Naive thymus-derived CD4-positive, alpha-beta T cell (primary cell): Measurements from ENCODE around the gene FRAT1. TPM values are rescaled to one million over a fixed set of nuclear protein-coding genes. Genes with fewer than 3 reads are reported as not detected.

Experiments
- ATAC-seq: fragments of 150-1000 bp; cut with Tn5 transposase; 2 replicates; pipeline ENCODE4 v1.10.0; 2021; ENCODE audit warnings: mild to moderate bottlenecking, moderate library complexity
- CTCF ChIA-PET: fragments of 350-600 bp; sonication (Branson Sonifier 250); formaldehyde crosslinking; loops from one replicate; lab custom pipeline; 2021; ENCODE audit warnings: antibody characterized with exemption; lab: Charles Lee
- POLR2A ChIA-PET: fragments of 350-600 bp; sonication (Branson Sonifier 250); formaldehyde crosslinking; loops from one replicate; lab custom pipeline; 2021; ENCODE audit warnings: antibody characterized with exemption, inconsistent platforms; lab: Charles Lee
- DNase-seq, 9 donors: peaks; one replicate each; pipeline versions ENCODE4 v3.0.0 to v3.0.0-alpha.2; 2020 to 2022; ENCODE audit warnings: mixed read lengths in 1 of 9
- H3K27ac ChIP-seq: one replicate; pipeline ENCODE4 v1.7.0; 2013; ENCODE audit warnings: mild to moderate bottlenecking, low read depth, low read length, moderate library complexity
- H3K27me3 ChIP-seq, 2 donors: one replicate each; pipeline ENCODE4 v1.7.0; 2013; ENCODE audit warnings: low read length in 2 of 2, mild to moderate bottlenecking in 2 of 2, moderate library complexity in 2 of 2; ENCODE audit not compliant: control insufficient read depth in 2 of 2, insufficient read depth in 2 of 2
- H3K36me3 ChIP-seq, 3 experiments: 1 replicate in 2 of 3; 2 replicates in 1 of 3; pipeline ENCODE4 v1.7.0; 2013; ENCODE audit warnings: low read length in 3 of 3, mild to moderate bottlenecking in 3 of 3, moderate library complexity in 1 of 3; ENCODE audit not compliant: insufficient read depth in 3 of 3, control insufficient read depth in 2 of 3
- H3K4me1 ChIP-seq, 2 donors: one replicate each; pipeline ENCODE4 v1.7.0; 2013; ENCODE audit warnings: low read length in 2 of 2, mild to moderate bottlenecking in 2 of 2, moderate library complexity in 1 of 2; ENCODE audit not compliant: control insufficient read depth in 2 of 2, insufficient read depth in 2 of 2
- H3K4me3 ChIP-seq: 2 replicates; pipeline ENCODE4 v1.7.0; 2013; ENCODE audit warnings: mild to moderate bottlenecking, low read length
- H3K9me3 ChIP-seq, 3 experiments: 1 replicate in 2 of 3; 2 replicates in 1 of 3; pipeline ENCODE4 v1.7.0; 2013; ENCODE audit warnings: low read length in 3 of 3; ENCODE audit not compliant: control insufficient read depth in 2 of 3
- H3K27ac Mint-ChIP-seq, 9 donors: one replicate each; pipeline ENCODE4 v1.8.0; 2020 to 2022; ENCODE audit warnings: mixed read lengths in 9 of 9, mild to moderate bottlenecking in 8 of 9, moderate library complexity in 5 of 9, inconsistent platforms in 2 of 9
- H3K27me3 Mint-ChIP-seq, 5 donors: one replicate each; pipeline ENCODE4 v1.8.0; 2021 to 2022; ENCODE audit warnings: mixed read lengths in 5 of 5, mild to moderate bottlenecking in 1 of 5
- H3K36me3 Mint-ChIP-seq, 5 donors: one replicate each; pipeline ENCODE4 v1.8.0; 2020 to 2022; ENCODE audit warnings: mixed read lengths in 5 of 5, mild to moderate bottlenecking in 3 of 5, inconsistent platforms in 1 of 5
- H3K4me1 Mint-ChIP-seq, 7 donors: one replicate each; pipeline ENCODE4 v1.8.0; 2020 to 2022; ENCODE audit warnings: mixed read lengths in 7 of 7, mild to moderate bottlenecking in 3 of 7, inconsistent platforms in 1 of 7
- H3K4me3 Mint-ChIP-seq, 10 donors: one replicate each; pipeline ENCODE4 v1.8.0; 2020 to 2022; ENCODE audit warnings: mild to moderate bottlenecking in 10 of 10, mixed read lengths in 10 of 10, moderate library complexity in 6 of 10, inconsistent platforms in 2 of 10
- H3K9me3 Mint-ChIP-seq, 11 donors: one replicate each; pipeline ENCODE4 v1.8.0; 2020 to 2022; ENCODE audit warnings: mixed read lengths in 11 of 11, mild to moderate bottlenecking in 4 of 11, inconsistent platforms in 1 of 11, moderate library complexity in 1 of 11
- intact Hi-C, 2 donors: fragments of 100-400 bp; cut with micrococcal nuclease; formaldehyde crosslinking; loops; one replicate each; pipeline ENCODE4 v1.15.1; 2023
- polyA plus RNA-seq, 2 donors: library from polyadenylated mRNA; unstranded; fragments of 300-500 nt; fragmentation: Illumina TruSeq; gene quantifications; one replicate each; pipeline ENCODE4 v1.2.3, GENCODE V29; 2021
- total RNA-seq, 6 experiments: library from RNA in 5 of 6; stranded (reverse) in 5 of 6; gene quantifications; 1 replicate in 5 of 6; 2 replicates in 1 of 6; pipeline ENCODE4 v1.2.3 and lab custom pipeline; 2021 to 2026

Gene FRAT1
- total and polyA plus RNA-seq, 7 experiments from 2014 or later = 4.4 to 41.0 (median 18.9) TPM

DNA sequence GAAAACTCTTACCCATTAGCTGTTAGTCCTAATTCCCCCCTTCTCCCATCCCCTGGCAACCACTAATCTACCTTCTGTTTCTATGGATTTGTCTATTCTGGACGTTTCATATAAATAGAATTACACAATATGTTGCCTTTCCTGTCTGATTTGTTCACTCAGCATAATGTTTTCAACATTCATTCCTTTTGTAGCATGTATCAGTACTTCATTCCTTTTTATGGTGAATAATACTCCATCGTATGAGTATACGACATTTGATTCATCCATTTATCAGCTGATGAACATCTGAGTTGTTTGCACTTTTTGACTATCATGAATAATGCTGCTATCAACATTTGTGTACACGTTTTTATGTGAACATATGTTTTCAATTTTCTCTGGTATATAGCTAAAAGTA, 4.4 kb upstream of the FRAT1 start:
- Mint-ChIP-seq H3K27ac (peak overlapping the region in 1 of 9 donors; percentile 38), H3K4me3 (no peak overlapping the region), H3K36me3 (no peaks in the 10 kb centered on the region), H3K27me3 (peaks cover 0 to 6% (median 0%) of the 10 kb centered on the region in 5 donors), H3K4me1 (peaks cover 5 to 14% (median 10%) of the 10 kb centered on the region in 7 donors), H3K9me3 (peaks cover 0 to 7% (median 0%) of the 10 kb centered on the region in 11 donors)
- no peaks in the 10 kb centered on the region for H3K9me3 ChIP-seq
- CTCF ChIA-PET = no interaction called here
- intact Hi-C loops = loop anchor here in 1 of 2 donors (5.0 kb wide), 1 partner anchor 133 kb away; the partner anchor contains the start of genes EXOSC1 and ZDHHC16
- H3K27ac ChIP-seq = no peak overlapping the region
- H3K4me3 ChIP-seq = no peak overlapping the region
- H3K27me3 ChIP-seq = no peaks in the 10 kb centered on the region
- peaks cover 0 to 9% of the 10 kb centered on the region in 2 donors for H3K4me1 ChIP-seq
- DNase-seq (no peak), ATAC-seq (no peak)
- H3K36me3 ChIP-seq = no peaks in the 10 kb centered on the region
- POLR2A ChIA-PET = interaction anchor here (1.4 kb wide), 1 partner anchor 10 kb away, joined by 3 read pairs; no protein-coding TSS in a partner anchor

DNA sequence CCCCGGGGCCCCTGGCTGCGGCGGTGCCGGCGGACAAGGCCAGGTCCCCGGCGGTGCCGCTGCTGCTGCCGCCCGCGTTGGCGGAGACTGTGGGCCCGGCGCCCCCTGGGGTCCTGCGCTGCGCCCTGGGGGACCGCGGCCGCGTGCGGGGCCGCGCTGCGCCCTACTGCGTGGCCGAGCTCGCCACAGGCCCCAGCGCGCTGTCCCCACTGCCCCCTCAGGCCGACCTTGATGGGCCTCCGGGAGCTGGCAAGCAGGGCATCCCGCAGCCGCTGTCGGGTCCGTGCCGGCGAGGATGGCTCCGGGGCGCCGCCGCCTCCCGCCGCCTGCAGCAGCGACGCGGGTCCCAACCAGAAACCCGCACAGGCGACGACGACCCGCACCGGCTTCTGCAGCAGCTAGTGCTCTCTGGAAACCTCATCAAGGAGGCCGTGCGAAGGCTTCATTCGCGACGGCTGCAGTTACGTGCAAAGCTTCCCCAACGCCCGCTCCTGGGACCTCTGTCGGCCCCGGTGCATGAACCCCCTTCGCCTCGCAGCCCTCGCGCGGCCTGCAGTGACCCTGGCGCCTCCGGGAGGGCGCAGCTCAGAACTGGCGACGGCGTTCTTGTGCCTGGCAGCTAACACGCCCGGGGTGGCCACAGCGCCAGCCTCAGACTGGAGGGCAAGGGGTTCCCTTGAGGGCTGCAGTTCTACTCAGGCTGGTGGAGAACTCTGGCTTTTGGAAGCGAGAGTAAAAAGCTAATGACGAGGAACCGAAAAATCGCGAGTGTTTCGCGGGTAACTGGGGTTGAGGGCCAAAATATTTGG, 804 bp downstream of the FRAT1 start:
- Mint-ChIP-seq H3K4me1 (peaks cover 20 to 40% (median 29%) of the 10 kb centered on the region in 7 donors), H3K4me3 (peak overlapping the region; percentile 83 to 99 (median 94)), H3K36me3 (peaks cover 0 to 8% (median 0%) of the 10 kb centered on the region in 5 donors), H3K27me3 (peaks cover 0 to 20% (median 0%) of the 10 kb centered on the region in 5 donors), H3K27ac (peak overlapping the region; percentile 82 to 100 (median 93)), H3K9me3 (peaks cover 0 to 7% (median 0%) of the 10 kb centered on the region in 11 donors)
- Histone ChIP-seq H3K9me3 (no peaks in the 10 kb centered on the region), H3K4me3 (peak overlapping the region; percentile 72), H3K27ac (peak overlapping the region; percentile 100), H3K36me3 (no peaks in the 10 kb centered on the region), H3K4me1 (peaks cover 12 to 18% of the 10 kb centered on the region in 2 donors), H3K27me3 (no peaks in the 10 kb centered on the region)
- ChIA-PET POLR2A (interaction anchor here (0.7 to 4.8 kb wide), 12 partner anchors 9 to 367 kb away, joined by 3 to 139 read pairs (median 4); partner anchors contain the start of genes ARHGAP19, AVPI1, FRAT2 and RRP12), CTCF (interaction anchor here (1.0 to 2.6 kb wide), 5 partner anchors 8 to 41 kb away, joined by 3 to 31 read pairs (median 4); partner anchors contain the start of genes ARHGAP19 and FRAT2)
- peak; percentile 53 to 67 (median 63) for DNase-seq
- intact Hi-C loops = loop anchor here (1.0 to 5.0 kb wide), 9 partner anchors 13 to 321 kb away; partner anchors contain the start of genes ARHGAP19 (in 2 of the 2), EXOSC1 (in 2 of the 2), RRP12 (in 2 of the 2) and ZDHHC16 (in 2 of the 2)
- ATAC-seq = peak; percentile 49

- ChIA-PET CTCF (interaction anchor here (1.0 to 2.6 kb wide), 5 partner anchors 8 to 42 kb away, joined by 3 to 31 read pairs (median 4); partner anchors contain the start of gene FRAT2), POLR2A (interaction anchor here (0.7 to 4.9 kb wide), 8 partner anchors 10 to 179 kb away, joined by 3 to 139 read pairs (median 9); partner anchors contain the start of genes ARHGAP19 and FRAT2)
- Histone ChIP-seq H3K4me1 (peaks cover 12 to 18% of the 10 kb centered on the region in 2 donors), H3K9me3 (no peaks in the 10 kb centered on the region), H3K36me3 (no peaks in the 10 kb centered on the region), H3K27me3 (no peaks in the 10 kb centered on the region), H3K27ac (peak overlapping the region; percentile 100), H3K4me3 (peak overlapping the region; percentile 72)
- H3K27me3 Mint-ChIP-seq = peaks cover 0 to 20% (median 0%) of the 10 kb centered on the region in 5 donors
- peaks cover 20 to 40% (median 30%) of the 10 kb centered on the region in 7 donors for H3K4me1 Mint-ChIP-seq
- peaks cover 0 to 8% (median 0%) of the 10 kb centered on the region in 5 donors for H3K36me3 Mint-ChIP-seq
- ATAC-seq (no peak), DNase-seq (peak in 5 of 9 donors; percentile 9 to 38 (median 31))
- H3K27ac Mint-ChIP-seq = peak overlapping the region; percentile 82 to 97 (median 92)
- peak overlapping the region; percentile 83 to 96 (median 92) for H3K4me3 Mint-ChIP-seq
- intact Hi-C loops = loop anchor here (1.0 to 2.0 kb wide), 4 partner anchors 13 to 81 kb away; partner anchors contain the start of genes FRAT2 (in 1 of the 2) and RRP12 (in 1 of the 2)
- peaks cover 0 to 7% (median 0%) of the 10 kb centered on the region in 11 donors for H3K9me3 Mint-ChIP-seq
Observed at GRCh38 chr10:97320480-97321031, 1.5 kb downstream of the FRAT1 start.

DNA sequence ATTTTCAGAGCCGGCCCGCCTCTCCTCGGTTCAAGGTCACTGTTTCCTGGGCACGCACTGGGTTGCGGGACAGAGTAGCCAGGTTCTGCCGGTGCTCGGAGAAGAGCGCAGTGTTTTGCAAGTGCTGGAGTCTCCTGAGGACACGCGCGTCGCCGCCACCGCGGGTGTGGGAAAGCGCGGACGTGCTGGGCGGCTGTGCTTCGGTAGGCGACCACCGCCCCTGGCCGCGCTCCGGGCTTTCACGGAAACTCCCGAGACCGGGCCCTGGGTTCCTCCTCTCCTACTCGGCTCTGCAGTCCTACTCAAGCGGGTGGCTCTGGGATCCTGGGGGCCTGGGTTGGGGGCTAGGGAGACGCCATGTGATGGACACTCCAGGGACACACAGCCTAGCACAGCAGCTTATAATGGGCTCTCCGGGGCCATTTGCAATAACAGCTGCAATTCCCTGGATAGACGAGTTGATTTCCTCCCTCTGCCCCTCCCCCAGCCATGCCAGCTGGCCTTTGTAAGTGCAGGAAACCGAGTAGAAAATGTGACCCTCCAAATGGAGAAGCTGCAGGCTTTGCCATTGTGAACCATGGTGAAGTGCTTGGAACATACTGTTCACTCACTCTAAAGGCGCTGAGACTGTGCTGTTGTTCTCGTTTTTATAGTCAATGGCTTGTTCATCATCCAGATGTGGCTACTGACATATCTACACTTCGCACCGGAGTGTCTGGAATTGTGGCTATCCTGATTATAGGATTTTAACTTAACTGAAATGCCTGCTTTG, 2.1 kb downstream of the FRAT1 start:
- Histone ChIP-seq H3K36me3 (no peaks in the 10 kb centered on the region), H3K4me3 (peak overlapping the region; percentile 72), H3K27ac (peak overlapping the region; percentile 100), H3K4me1 (peaks cover 12 to 18% of the 10 kb centered on the region in 2 donors), H3K9me3 (no peaks in the 10 kb centered on the region), H3K27me3 (no peaks in the 10 kb centered on the region)
- ChIA-PET CTCF (interaction anchor here (1.1 to 1.4 kb wide), 2 partner anchors 10 to 29 kb away, joined by 3 to 4 read pairs; no protein-coding TSS in a partner anchor), POLR2A (interaction anchor here (0.6 to 4.9 kb wide), 4 partner anchors 12 to 736 kb away, joined by 4 to 52 read pairs (median 13); partner anchors contain the start of genes ARHGAP19 and FRAT2)
- Mint-ChIP-seq H3K4me3 (peak overlapping the region; percentile 83 to 96 (median 92)), H3K27ac (peak overlapping the region; percentile 42 to 97 (median 92)), H3K9me3 (peaks cover 0 to 7% (median 0%) of the 10 kb centered on the region in 11 donors), H3K4me1 (peaks cover 20 to 44% (median 36%) of the 10 kb centered on the region in 7 donors), H3K36me3 (peaks cover 0 to 8% (median 0%) of the 10 kb centered on the region in 5 donors), H3K27me3 (peaks cover 0 to 17% (median 0%) of the 10 kb centered on the region in 5 donors)
- intact Hi-C loops = loop anchor here in 1 of 2 donors (2.0 kb wide), 1 partner anchor 42 kb away; no protein-coding TSS in a partner anchor
- DNase-seq (peak in 1 of 9 donors; percentile 24), ATAC-seq (no peak)

DNA sequence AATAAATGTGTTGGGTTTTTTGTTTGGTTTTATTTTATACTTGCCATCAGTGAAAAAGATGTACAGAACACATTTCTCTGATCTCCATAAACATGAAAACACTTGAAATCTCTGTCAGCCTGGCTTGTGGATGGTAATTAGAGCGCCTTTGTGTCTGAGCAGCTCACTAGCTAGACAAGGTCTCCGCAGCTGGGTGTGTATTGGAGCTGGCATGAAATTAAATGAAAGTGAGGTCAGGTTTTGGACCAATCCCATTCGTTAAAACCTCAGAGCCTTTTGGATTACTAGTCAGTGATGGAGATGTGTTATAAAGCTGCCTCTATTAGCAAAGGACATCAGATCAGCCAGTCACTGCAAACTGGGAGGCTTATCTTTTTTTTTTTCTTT, 2.7 kb downstream of the FRAT1 start:
- Histone ChIP-seq H3K4me1 (peaks cover 12 to 18% of the 10 kb centered on the region in 2 donors), H3K9me3 (no peaks in the 10 kb centered on the region), H3K4me3 (no peak overlapping the region), H3K36me3 (no peaks in the 10 kb centered on the region), H3K27me3 (no peaks in the 10 kb centered on the region), H3K27ac (no peak overlapping the region)
- intact Hi-C loops = loop anchor here in 1 of 2 donors (2.0 kb wide), 1 partner anchor 43 kb away; no protein-coding TSS in a partner anchor
- DNase-seq (no peak), ATAC-seq (no peak)
- H3K27me3 Mint-ChIP-seq = peaks cover 0 to 17% (median 0%) of the 10 kb centered on the region in 5 donors
- peaks cover 0 to 8% (median 0%) of the 10 kb centered on the region in 5 donors for H3K36me3 Mint-ChIP-seq
- peaks cover 0 to 7% (median 0%) of the 10 kb centered on the region in 11 donors for H3K9me3 Mint-ChIP-seq
- peaks cover 20 to 49% (median 41%) of the 10 kb centered on the region in 7 donors for H3K4me1 Mint-ChIP-seq
- H3K27ac Mint-ChIP-seq = peak overlapping the region in 7 of 9 donors; percentile 68 to 97 (median 83)
- ChIA-PET CTCF (interaction anchor here (1.0 to 1.4 kb wide), 3 partner anchors 9 to 44 kb away, joined by 3 to 4 read pairs (median 3); no protein-coding TSS in a partner anchor), POLR2A (interaction anchor here (0.6 to 4.9 kb wide), 4 partner anchors 11 to 737 kb away, joined by 4 to 52 read pairs (median 13); partner anchors contain the start of genes ARHGAP19 and FRAT2)
- H3K4me3 Mint-ChIP-seq = peak overlapping the region; percentile 66 to 94 (median 90)
